ENCODE results near the gene PCDH8. TPM values are rescaled to one million over a fixed set of nuclear protein-coding genes. Genes with fewer than 3 reads are reported as not detected.

Gene PCDH8
- total RNA-seq, 2 experiments from 2014 or later, result not detected

DNA sequence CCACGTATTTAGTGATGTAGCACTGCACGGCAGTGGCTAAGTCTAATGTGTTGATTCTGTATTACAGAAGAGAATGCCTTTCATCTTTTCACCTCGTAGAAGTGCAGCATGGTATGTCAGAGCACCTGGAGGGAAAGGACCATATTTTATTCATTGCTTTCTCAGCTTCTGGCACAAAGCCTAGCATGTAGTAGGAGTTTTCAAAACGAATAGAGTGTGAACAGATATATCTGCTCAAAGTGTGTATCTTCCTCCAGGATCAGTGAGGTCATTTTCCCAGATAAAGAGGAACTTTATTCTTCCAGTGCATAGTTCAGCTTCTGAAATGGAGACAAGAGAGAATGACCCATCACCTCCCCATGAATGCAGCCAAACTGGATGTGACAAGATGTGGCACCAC is 21.2 kb upstream of the PCDH8 start:
- ATAC-seq, result no peak
- H3K27ac Mint-ChIP-seq, result no peak overlapping the region
- no peak overlapping the region for H3K4me3 Mint-ChIP-seq
- DNase-seq, result no peak
- H3K9me3 Mint-ChIP-seq (ENCODE audit: low read depth), result no peaks in the 10 kb centered on the region
- H3K27me3 Mint-ChIP-seq, result no peaks in the 10 kb centered on the region
- peaks cover 4% of the 10 kb centered on the region for H3K4me1 Mint-ChIP-seq
- CTCF ChIA-PET, result no interaction called here
- H3K36me3 Mint-ChIP-seq, result no peaks in the 10 kb centered on the region

DNA sequence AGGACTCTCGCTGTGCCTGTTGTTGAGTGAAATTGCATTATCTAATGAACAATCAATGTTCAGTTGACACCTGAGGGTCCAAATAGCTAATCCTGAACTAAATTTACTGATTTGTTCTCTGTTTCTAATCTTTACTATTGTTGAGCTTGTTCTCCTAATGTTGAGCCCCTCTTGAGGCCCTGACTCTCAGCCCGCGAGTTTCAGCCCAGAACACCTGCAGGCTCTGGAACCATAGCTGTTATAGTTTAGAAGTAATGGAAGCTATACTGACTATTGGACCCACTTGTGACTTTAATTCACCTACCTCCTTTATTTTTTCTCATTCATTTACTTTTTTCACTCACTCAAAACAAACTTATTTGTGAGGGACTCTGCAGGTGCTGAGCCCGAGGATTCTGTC is 20.6 kb upstream of the PCDH8 start:
- Mint-ChIP-seq H3K27ac (no peak overlapping the region), H3K4me3 (no peak overlapping the region), H3K9me3 (ENCODE audit: low read depth) (no peaks in the 10 kb centered on the region), H3K36me3 (no peaks in the 10 kb centered on the region), H3K27me3 (no peaks in the 10 kb centered on the region), H3K4me1 (peaks cover 4% of the 10 kb centered on the region)
- ATAC-seq (no peak), DNase-seq (no peak)
- CTCF ChIA-PET, result no interaction called here

DNA sequence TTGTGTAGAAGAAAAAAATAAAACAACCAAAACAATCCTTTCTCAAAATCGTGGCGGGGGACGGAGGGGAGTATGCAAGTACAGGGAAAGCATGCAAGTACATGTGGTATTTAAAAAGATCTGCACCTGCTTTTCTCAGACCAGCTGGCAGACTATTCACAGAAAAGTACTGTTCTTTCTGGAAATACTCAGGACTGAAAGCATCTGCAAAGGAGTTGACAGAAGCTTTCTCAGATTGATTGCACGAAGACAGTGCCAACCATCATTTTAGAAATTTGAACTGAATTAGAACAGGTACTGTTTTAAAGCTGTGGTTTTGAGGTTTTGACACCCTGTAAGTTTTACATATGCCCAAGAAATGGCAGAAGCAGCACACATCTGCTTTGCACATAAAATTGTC is 19.8 kb upstream of the PCDH8 start:
- Mint-ChIP-seq H3K4me1 (peaks cover 4% of the 10 kb centered on the region), H3K9me3 (ENCODE audit: low read depth) (no peaks in the 10 kb centered on the region), H3K4me3 (no peak overlapping the region), H3K36me3 (no peaks in the 10 kb centered on the region), H3K27me3 (no peaks in the 10 kb centered on the region), H3K27ac (no peak overlapping the region)
- no peak for ATAC-seq
- no peak for DNase-seq
- CTCF ChIA-PET, result no interaction called here

DNA sequence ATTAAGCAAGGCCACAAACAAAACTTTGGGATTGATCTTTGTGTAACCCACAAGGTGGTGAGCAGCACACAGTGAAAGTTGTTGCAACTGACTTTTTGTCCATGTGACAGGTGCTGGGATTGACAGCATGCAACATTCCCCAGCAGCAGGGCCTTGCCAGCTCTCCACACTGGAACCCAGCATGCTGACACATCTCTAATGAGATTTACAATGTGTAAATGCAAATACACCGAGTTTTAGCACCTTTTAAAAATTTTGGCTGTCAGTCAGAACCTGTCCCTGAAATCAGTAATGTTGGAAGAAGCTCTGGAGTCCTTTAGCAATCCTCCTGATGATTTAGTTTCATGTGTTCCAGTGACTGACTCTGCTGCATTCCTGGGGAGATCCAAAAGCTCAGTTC is 16.5 kb upstream of the PCDH8 start:
- H3K27ac Mint-ChIP-seq, result no peak overlapping the region
- no peak overlapping the region for H3K4me3 Mint-ChIP-seq

DNA sequence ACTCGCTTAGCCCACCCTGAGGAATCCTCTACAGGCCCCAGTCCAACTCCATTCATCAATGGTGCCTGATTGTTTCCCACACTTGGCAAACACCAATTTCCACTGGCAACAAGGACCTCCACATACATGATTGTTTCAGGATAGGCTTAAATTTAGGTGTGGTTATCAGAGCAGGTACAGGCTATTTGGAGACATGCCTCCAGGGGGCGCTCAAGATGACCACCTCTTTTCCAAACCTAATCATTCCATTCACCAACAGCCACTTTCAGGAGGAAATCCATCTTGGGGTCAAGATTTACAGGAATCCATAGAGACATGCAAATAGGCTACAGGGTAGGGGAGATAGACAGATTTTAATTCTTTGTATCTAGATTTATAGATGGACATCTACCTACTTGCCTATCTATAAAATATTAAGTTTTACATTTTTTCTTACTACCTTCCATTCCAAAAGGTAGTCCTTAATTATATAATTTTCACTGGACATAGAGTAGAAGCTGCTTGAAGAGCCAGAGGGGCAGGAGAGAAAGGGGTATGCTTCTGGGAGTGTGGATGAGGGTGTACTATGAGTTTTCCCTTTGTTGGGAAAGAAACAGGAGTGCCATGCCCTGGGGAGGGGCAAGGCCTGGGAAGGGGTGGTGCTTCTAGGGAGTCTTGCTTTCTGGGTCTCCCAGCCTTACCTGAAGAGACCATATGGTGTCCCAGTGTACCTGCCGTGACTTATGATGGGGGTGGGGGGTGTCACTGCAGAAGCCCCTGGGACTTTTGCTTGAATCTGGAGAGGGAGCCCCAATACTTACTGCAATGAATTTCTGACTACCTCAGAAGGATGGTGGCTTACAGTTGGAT is 14.1 kb upstream of the PCDH8 start:
- Mint-ChIP-seq H3K27ac (no peak overlapping the region), H3K27me3 (peaks cover 5% of the 10 kb centered on the region), H3K4me1 (peaks cover 3% of the 10 kb centered on the region), H3K36me3 (no peaks in the 10 kb centered on the region), H3K9me3 (ENCODE audit: low read depth) (no peaks in the 10 kb centered on the region), H3K4me3 (no peak overlapping the region)
- CTCF ChIA-PET, result interaction anchor here (1.5 kb wide), 1 partner anchor 11 kb away, joined by 5 read pairs; no protein-coding TSS in a partner anchor
- no peak for DNase-seq
- ATAC-seq, result no peak

More for the DNA sequence above, 16.5 kb upstream of the PCDH8 start:
- no peaks in the 10 kb centered on the region for H3K9me3 Mint-ChIP-seq (ENCODE audit: low read depth)
- no peak for DNase-seq
- no peaks in the 10 kb centered on the region for H3K36me3 Mint-ChIP-seq
- CTCF ChIA-PET, result interaction anchor here (1.6 kb wide), 1 partner anchor 103 kb away, joined by 4 read pairs; no protein-coding TSS in a partner anchor
- H3K4me1 Mint-ChIP-seq, result peaks cover 6% of the 10 kb centered on the region
- H3K27me3 Mint-ChIP-seq, result no peaks in the 10 kb centered on the region
- no peak for ATAC-seq

DNA sequence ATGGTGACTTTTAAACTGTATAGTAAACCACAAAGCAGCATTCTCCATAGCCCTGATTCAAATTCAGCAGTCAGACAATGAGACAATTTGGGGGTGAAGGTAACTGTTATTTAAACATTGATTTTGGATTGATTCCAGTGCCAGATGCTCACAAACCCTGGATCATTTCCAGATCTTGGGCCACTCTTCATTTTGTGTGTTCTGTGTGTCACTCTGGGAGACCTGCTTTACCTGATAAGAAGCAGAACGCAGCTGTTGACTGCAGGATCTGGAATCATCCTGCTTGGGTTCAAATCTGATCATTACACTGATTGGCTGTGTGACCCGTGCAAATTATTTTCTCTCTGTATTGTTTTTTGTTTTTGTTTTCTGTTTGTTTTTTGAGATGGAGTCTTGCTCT is 4.0 kb upstream of the PCDH8 start:
- H3K36me3 Mint-ChIP-seq, result no peaks in the 10 kb centered on the region
- H3K4me3 Mint-ChIP-seq, result no peak overlapping the region
- DNase-seq (no peak), ATAC-seq (no peak)
- no peak overlapping the region for H3K27ac Mint-ChIP-seq
- H3K9me3 Mint-ChIP-seq (ENCODE audit: low read depth), result no peaks in the 10 kb centered on the region
- CTCF ChIA-PET, result interaction anchor here (1.1 to 1.6 kb wide), 2 partner anchors 8 to 10 kb away, joined by 3 to 5 read pairs; no protein-coding TSS in a partner anchor
- H3K4me1 Mint-ChIP-seq, result peaks cover 9% of the 10 kb centered on the region
- H3K27me3 Mint-ChIP-seq, result peaks cover 78% of the 10 kb centered on the region

DNA sequence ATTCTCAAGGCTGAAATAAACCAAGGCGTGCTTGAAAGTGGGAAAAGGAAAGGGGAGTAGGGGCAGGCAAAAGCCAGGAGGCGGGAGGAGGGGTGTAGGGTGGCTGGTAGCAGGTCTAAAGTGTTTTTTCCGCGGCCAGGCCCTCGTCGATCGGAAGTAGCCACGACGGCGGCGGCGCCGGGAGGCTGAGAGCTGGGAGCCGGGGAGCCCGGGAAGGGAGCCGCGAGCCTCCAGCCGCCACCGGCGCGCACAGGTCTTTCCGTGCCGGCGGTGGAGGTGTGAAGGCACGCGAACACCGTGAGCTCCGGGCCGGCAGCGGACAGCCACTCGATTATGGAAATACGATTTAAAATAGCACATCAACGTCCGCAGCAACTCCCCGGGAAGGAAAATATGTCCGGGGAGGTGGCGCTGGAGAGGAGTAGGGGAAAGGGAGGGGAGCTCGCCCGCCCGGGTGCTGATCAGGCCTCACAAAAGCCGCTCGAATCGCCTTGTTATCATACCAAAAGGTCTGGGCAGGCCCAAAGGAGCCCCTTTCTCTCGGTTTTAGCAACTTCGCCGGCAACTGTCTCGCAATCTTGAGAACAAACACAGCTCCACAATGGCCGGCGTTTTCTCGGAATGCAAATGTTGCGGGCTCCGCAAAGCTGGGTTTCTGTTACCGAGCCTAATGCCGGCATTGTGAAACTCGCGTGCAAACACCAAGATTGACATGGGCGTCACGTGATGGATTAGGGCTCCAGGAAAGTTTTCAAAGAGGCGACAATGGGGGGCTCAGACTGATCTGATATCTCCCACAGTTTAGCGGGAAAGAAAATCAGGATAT is 2.9 kb upstream of the PCDH8 start:
- CTCF ChIA-PET, result interaction anchor here (1.0 to 1.6 kb wide), 3 partner anchors 10 to 117 kb away, joined by 3 to 5 read pairs (median 4); no protein-coding TSS in a partner anchor

DNA sequence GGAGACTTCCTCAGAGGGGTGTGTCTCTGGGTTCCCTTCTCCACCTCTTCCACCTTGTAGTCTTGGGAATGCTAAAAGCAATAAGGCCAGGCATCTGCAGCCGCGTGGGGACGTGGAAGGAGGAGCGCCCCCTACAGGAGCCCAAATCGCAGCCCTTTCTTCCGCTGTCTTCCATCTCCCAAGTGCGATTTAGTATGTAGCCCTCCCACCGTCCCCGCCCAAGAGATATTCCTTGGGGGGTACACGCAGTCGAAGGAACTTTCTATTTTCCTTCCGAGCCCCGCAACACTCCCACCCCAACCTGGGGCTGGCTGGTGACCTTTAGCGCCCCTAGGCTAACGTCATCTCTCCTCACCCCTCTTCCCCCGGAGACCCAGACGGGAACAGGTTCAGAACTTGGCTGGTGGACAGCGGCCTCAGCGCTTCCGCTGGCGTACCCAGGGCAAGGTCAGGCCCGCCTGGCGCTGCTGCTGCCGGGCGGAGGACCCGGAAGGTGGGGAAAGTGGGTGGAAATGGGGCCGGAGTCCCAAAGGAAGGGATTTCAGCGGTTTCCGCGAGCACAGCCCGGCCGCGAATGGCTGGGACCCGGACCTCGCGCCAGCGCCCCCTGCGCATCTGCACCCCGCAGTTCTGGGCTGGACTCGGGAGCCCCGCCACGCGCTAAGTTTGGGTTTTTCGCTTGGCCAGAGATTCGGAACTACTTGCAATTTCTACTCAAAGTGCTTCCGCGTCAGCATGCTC is 2.1 kb upstream of the PCDH8 start:
- Mint-ChIP-seq H3K27ac (peak overlapping the region; percentile 33), H3K9me3 (ENCODE audit: low read depth) (no peaks in the 10 kb centered on the region), H3K27me3 (peaks cover 78% of the 10 kb centered on the region), H3K4me3 (peak overlapping the region; percentile 47), H3K36me3 (no peaks in the 10 kb centered on the region), H3K4me1 (peaks cover 9% of the 10 kb centered on the region)
- DNase-seq, result peak; percentile 67
- ATAC-seq, result peak; percentile 74
- CTCF ChIA-PET, result interaction anchor here (1.0 kb wide), 1 partner anchor 118 kb away, joined by 4 read pairs; no protein-coding TSS in a partner anchor

More for the DNA sequence above, 2.9 kb upstream of the PCDH8 start:
- no peaks in the 10 kb centered on the region for H3K36me3 Mint-ChIP-seq
- peaks cover 82% of the 10 kb centered on the region for H3K27me3 Mint-ChIP-seq
- H3K27ac Mint-ChIP-seq, result peak overlapping the region; percentile 33
- H3K9me3 Mint-ChIP-seq (ENCODE audit: low read depth), result no peaks in the 10 kb centered on the region
- DNase-seq (peak; percentile 41), ATAC-seq (no peak)
- peaks cover 9% of the 10 kb centered on the region for H3K4me1 Mint-ChIP-seq
- peak overlapping the region; percentile 47 for H3K4me3 Mint-ChIP-seq

DNA sequence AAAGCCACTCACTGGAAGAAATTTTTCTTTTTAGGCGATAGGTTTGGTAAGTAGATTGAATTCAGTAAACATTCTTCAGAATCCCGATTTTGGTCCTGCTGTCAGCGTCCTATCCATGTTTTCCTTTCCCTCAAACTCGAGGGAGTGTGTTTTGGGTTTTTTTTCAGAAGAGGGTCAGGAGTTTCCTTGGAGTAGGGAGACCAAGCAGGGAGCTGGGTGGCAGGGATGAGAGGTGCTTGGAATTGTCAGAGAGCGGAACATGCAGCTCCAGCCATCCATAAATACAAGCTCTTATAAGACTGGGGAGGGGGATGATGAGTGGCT is 1.6 kb upstream of the PCDH8 start:
- Mint-ChIP-seq H3K27ac (no peak overlapping the region), H3K36me3 (no peaks in the 10 kb centered on the region), H3K4me3 (no peak overlapping the region), H3K4me1 (peaks cover 12% of the 10 kb centered on the region), H3K9me3 (ENCODE audit: low read depth) (no peaks in the 10 kb centered on the region), H3K27me3 (peaks cover 79% of the 10 kb centered on the region)
- DNase-seq (no peak), ATAC-seq (no peak)
- CTCF ChIA-PET, result no interaction called here

DNA sequence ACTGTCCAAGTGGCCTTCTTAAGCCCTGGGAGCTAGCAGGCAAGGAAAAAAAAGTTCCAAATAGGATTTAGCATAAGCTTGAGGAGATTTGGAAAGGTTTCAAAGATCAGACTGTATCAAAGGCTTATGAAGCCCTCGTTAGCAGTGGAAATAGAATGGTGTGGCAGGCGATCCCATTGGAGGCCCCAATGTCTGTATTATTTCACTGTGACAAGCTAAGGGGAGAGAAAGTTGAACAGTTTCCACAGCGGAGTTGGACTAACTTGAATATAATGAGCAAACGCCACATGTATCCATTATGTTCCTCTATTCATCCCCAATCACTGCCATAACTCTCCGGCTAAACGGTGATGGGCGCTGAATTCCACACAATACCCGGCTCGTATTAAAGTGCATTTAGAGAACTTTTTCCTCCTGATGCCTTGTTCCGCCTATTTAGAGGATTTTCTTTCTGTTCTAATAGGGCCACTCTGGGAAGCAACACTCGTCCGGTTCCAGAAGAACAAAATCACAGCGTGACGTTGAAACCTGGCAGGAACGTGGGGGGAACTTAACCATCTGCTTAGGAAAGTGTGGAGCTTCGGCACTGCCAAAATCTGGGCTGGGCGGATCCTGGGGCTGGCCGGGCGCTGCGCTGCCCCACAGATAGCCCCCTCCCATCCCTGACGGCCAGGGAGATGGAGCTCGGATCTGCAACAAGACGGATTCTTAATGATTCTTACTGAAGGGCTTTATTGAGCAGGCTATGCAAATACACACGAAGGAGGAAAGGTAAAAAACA is 1.0 kb upstream of the PCDH8 start:
- CTCF ChIA-PET, result no interaction called here
- no peak overlapping the region for H3K4me3 Mint-ChIP-seq
- DNase-seq (no peak), ATAC-seq (no peak)
- peaks cover 79% of the 10 kb centered on the region for H3K27me3 Mint-ChIP-seq
- H3K4me1 Mint-ChIP-seq, result peaks cover 13% of the 10 kb centered on the region
- no peaks in the 10 kb centered on the region for H3K9me3 Mint-ChIP-seq (ENCODE audit: low read depth)
- H3K36me3 Mint-ChIP-seq, result no peaks in the 10 kb centered on the region
- no peak overlapping the region for H3K27ac Mint-ChIP-seq

DNA sequence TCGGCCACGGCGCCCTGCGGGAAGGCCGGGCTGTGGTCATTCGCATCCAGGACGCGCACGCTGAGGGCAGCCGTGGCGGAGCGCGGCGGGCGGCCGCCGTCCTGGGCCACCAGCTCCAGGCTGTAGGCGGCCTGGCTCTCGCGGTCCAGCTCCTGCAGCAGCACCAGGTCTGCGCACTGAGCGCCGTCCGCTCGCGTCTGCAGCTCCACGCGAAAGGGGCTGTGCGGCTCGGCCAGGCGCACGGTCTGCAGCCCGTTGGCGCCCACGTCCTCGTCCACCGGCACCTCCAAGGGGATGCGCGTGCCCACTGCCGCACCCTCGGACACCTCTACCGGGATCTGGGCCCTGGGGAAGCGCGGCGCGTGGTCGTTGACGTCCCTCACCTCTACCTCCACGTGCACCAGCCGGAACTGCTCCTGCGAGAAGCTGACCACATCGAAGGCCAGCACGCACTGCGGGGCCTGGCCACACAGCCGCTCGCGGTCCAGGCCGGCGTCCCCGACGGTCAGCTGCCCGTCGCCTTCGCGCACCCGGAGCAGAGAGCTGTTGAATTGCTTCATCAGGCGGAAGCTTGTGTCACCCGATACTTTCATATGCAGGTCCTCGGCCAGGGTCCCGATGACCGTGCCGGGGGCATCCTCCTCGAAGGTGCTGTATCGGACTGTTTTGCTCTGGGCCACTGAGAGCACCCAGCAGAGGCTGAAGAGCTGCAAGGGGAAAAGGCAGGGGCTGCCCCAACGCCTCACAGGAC is 583 bp downstream of the PCDH8 start:
- Mint-ChIP-seq H3K36me3 (no peaks in the 10 kb centered on the region), H3K9me3 (ENCODE audit: low read depth) (no peaks in the 10 kb centered on the region), H3K27ac (peak overlapping the region; percentile 49), H3K4me1 (peaks cover 13% of the 10 kb centered on the region), H3K27me3 (peaks cover 81% of the 10 kb centered on the region), H3K4me3 (no peak overlapping the region)
- no peak for DNase-seq
- no peak for ATAC-seq
- CTCF ChIA-PET, result no interaction called here

DNA sequence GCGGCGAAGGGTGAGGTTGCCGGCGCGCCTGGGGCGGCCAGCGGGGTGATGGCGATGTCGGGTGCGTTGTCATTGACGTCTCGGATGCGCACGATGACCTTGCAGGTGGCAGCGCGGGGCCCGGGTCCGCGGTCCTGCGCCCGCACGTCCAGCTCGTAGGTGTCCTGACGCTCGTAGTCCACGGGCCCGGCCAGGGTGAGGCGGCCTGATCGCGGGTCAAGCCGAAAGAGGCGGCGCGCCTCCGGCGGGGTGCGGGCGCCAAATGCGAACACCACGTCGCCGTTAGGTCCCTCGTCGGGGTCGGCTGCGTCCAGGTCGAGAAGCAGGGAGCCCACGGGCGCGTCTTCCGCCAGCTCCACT is 1.1 kb downstream of the PCDH8 start:
- Mint-ChIP-seq H3K4me1 (peaks cover 13% of the 10 kb centered on the region), H3K27me3 (peaks cover 80% of the 10 kb centered on the region), H3K9me3 (ENCODE audit: low read depth) (no peaks in the 10 kb centered on the region), H3K4me3 (no peak overlapping the region), H3K27ac (no peak overlapping the region), H3K36me3 (no peaks in the 10 kb centered on the region)
- CTCF ChIA-PET, result interaction anchor here (1.0 kb wide), 1 partner anchor 120 kb away, joined by 3 read pairs; no protein-coding TSS in a partner anchor
- DNase-seq (no peak), ATAC-seq (no peak)

All from activated CD8-positive, alpha-beta memory T cell treated with anti-CD3 and anti-CD28 coated beads, Interleukin-2, amount 10 ng/mL, durations not matched to agents 7 days and 5 days (primary cell).